Activated naive CD4-positive, alpha-beta T cell treated with anti-CD3 and anti-CD28 coated beads, Interleukin-2, amount 10 ng/mL, durations not matched to agents 7 days and 5 days (primary cell): Measurements from ENCODE around the gene LRRC8D.
A peak's percentile ranks its signal among the peaks of the same experiment; 100 is the strongest.
"Not testable (repeated sequence)": the region's sequence is repeated elsewhere in the genome, so short reads cannot be mapped to it uniquely, and the experiment has no call there.

Experiments
- CTCF ChIA-PET: fragments of 350-600 bp; sonication (Branson Sonifier 250); formaldehyde crosslinking; loops from one replicate; lab custom pipeline; 2021; ENCODE audit warnings: antibody characterized with exemption; lab: Charles Lee
- DNase-seq: peaks from one replicate; pipeline ENCODE4 v3.0.0-alpha.2; 2020
- H3K27ac Mint-ChIP-seq: one replicate; pipeline ENCODE4 v1.8.0; 2021; ENCODE audit warnings: mild to moderate bottlenecking, moderate library complexity, mixed read lengths
- H3K27me3 Mint-ChIP-seq: one replicate; pipeline ENCODE4 v1.8.0; 2021; ENCODE audit warnings: mild to moderate bottlenecking, mixed read lengths
- H3K36me3 Mint-ChIP-seq: one replicate; pipeline ENCODE4 v1.8.0; 2021; ENCODE audit warnings: mixed read lengths
- H3K4me1 Mint-ChIP-seq: one replicate; pipeline ENCODE4 v1.8.0; 2021; ENCODE audit warnings: mixed read lengths
- H3K4me3 Mint-ChIP-seq: one replicate; pipeline ENCODE4 v1.8.0; 2021; ENCODE audit warnings: mild to moderate bottlenecking, moderate library complexity, mixed read lengths
- H3K9me3 Mint-ChIP-seq: one replicate; pipeline ENCODE4 v1.8.0; 2021; ENCODE audit warnings: mixed read lengths

The LRRC8D gene

DNA sequence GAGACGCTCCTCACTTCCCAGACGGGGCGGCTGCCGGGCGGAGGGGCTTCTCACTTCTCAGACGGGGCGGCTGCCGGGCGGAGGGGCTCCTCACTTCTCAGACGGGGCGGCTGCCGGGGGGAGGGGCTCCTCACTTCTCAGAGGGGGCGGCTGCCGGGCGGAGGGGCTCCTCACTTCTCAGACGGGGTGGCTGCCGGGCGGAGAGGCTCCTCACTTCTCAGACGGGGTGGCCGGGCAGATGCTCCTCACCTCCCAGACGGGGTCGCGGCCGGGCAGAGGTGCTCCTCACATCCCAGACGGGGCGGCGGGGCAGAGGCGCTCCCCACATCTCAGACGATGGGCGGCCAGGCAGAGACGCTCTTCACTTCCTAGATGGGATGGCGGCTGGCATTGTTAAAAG lies 23.0 kb upstream of the LRRC8D start:
- H3K27me3 Mint-ChIP-seq, H3K9me3 Mint-ChIP-seq, H3K4me3 Mint-ChIP-seq, H3K36me3 Mint-ChIP-seq, DNase-seq, H3K27ac Mint-ChIP-seq, CTCF ChIA-PET: not testable (repeated sequence)
- peaks cover 13% of the 10 kb centered on the region for H3K4me1 Mint-ChIP-seq

DNA sequence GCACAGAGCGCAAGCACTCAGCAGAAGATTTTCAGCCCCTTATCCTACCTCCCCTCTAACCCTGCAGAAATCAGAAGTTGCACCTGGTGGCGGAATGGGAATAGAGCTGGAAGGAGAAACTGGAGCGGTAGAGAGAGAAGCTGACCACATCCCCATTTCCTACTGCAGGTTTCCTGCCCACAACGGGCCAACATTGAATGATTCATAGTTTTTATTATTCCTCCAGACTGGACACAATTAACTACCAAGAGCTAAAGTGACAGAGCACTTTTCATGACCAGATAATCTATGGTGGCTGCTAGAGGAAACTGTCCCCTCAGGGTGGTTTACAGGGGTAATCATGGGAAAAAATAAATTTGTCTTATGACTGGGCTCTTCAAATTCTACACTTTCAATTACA lies 21.3 kb upstream of the LRRC8D start:
- H3K4me3 Mint-ChIP-seq, result no peak overlapping the region
- peaks cover 13% of the 10 kb centered on the region for H3K4me1 Mint-ChIP-seq
- no peaks in the 10 kb centered on the region for H3K9me3 Mint-ChIP-seq
- peaks cover 4% of the 10 kb centered on the region for H3K27me3 Mint-ChIP-seq
- H3K27ac Mint-ChIP-seq, result no peak overlapping the region
- no peaks in the 10 kb centered on the region for H3K36me3 Mint-ChIP-seq
- CTCF ChIA-PET, result interaction anchor here (1.5 kb wide), 1 partner anchor 46 kb away, joined by 3 read pairs; no protein-coding TSS in a partner anchor
- DNase-seq, result no peak

DNA sequence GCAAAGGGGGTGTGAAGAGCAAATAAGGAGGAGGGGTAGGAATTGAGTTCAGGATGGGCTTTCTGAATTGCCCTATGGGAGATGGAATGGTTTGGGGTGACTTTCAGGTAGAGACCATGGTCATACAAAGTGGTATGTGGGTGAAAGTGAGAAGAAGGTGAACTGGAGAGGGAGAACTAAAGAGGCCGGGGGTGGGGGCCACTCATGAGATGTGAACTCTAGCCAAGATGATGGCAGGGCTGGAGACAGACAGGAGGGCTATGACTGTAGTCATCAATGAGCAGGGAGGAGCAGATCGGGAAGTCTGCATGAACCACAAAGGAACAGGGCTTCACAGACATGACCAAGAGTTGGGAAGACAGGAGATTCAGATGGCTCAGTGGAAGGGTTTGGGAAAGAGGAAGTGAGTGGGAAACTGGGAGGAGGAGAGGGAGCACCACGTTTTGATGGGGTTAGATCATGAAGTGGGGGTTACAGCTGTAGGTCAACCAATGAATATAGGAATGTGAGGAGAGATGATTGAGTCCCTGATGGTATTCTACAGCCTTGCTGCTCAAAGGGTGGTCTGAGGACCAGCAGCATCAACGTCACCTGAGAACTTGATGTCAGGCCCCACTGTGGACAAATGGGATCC lies 20.7 kb upstream of the LRRC8D start:
- H3K27ac Mint-ChIP-seq, result no peak overlapping the region
- DNase-seq, result no peak
- CTCF ChIA-PET, result interaction anchor here (1.4 to 1.5 kb wide), 2 partner anchors 9 to 45 kb away, joined by 3 to 4 read pairs; no protein-coding TSS in a partner anchor

DNA sequence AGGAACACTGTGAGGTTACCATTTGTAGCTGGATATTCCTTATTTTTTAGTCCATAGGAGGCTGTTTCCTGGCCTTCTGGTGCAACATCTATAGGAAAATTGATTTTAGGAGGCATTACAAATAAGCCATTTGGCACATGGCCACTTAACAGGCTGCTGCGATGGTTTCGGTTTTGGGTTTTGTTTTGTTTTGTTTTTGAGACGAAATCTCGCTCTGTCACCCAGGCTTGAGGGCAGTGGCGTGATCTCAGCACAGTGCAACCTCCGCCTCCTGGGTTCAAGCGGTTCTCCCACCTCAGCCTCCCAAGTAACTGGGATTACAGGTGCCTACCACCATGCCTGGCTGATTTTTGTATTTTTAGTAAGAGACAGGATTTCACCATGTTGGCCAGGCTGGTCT lies 20.1 kb upstream of the LRRC8D start:
- DNase-seq, result no peak

More for the DNA sequence above, 20.7 kb upstream of the LRRC8D start:
- Mint-ChIP-seq H3K27me3 (peaks cover 4% of the 10 kb centered on the region), H3K36me3 (no peaks in the 10 kb centered on the region), H3K4me1 (peaks cover 13% of the 10 kb centered on the region), H3K9me3 (no peaks in the 10 kb centered on the region), H3K4me3 (no peak overlapping the region)

DNA sequence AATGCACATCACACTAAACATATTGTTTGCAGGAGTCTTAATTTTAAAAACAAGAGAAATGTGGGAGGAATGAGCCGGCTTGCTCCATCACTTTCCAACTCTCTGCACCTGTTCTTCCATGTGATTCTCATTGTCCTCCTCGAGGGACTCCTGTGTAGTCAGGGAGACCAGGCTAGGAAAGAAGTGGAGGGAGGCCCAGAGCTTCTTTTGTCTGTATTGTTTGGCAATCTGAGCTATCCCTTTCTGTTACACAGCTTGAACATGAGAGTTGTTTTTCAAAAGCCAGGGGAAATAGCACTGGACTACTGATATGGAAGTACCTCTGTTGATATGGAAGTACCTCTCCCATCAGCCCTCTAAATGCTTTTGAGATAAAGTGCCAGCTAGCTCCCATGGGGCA lies 18.8 kb upstream of the LRRC8D start:
- Mint-ChIP-seq H3K4me3 (no peak overlapping the region), H3K9me3 (no peaks in the 10 kb centered on the region), H3K27ac (no peak overlapping the region), H3K36me3 (no peaks in the 10 kb centered on the region), H3K27me3 (peaks cover 4% of the 10 kb centered on the region), H3K4me1 (peaks cover 13% of the 10 kb centered on the region)
- no peak for DNase-seq
- CTCF ChIA-PET, result interaction anchor here (1.1 to 2.5 kb wide), 8 partner anchors 18 to 187 kb away, joined by 3 to 10 read pairs (median 4); no protein-coding TSS in a partner anchor

More for the DNA sequence above, 20.1 kb upstream of the LRRC8D start:
- Mint-ChIP-seq H3K27ac (no peak overlapping the region), H3K4me3 (no peak overlapping the region), H3K4me1 (peaks cover 13% of the 10 kb centered on the region), H3K36me3 (no peaks in the 10 kb centered on the region), H3K27me3 (peaks cover 4% of the 10 kb centered on the region), H3K9me3 (no peaks in the 10 kb centered on the region)
- CTCF ChIA-PET, result interaction anchor here (1.4 to 1.6 kb wide), 5 partner anchors 9 to 45 kb away, joined by 3 to 5 read pairs (median 4); no protein-coding TSS in a partner anchor

DNA sequence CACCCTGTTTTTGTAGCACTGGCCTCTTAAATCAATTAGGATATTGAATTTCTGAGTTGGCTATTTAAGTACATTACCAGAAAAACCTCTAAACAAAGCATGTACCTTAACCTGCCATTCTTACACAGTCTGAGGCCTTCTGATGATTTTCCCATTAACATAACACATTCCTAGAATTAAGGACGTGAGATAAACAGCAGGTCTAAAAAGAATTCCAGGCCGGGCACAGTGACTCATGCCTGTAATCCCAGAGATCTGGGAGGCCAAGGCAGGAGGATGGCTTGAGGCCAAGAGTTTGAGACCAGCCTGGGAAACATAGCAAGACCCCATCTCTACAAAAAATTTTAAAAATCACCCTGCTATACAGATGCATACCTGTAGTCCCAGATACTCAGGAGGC lies 18.0 kb upstream of the LRRC8D start:
- peaks cover 13% of the 10 kb centered on the region for H3K4me1 Mint-ChIP-seq
- CTCF ChIA-PET, result interaction anchor here (0.8 to 2.5 kb wide), 8 partner anchors 8 to 186 kb away, joined by 3 to 20 read pairs (median 4); no protein-coding TSS in a partner anchor
- H3K4me3 Mint-ChIP-seq, result no peak overlapping the region
- peaks cover 8% of the 10 kb centered on the region for H3K27me3 Mint-ChIP-seq
- no peaks in the 10 kb centered on the region for H3K9me3 Mint-ChIP-seq
- no peaks in the 10 kb centered on the region for H3K36me3 Mint-ChIP-seq
- DNase-seq, result no peak
- no peak overlapping the region for H3K27ac Mint-ChIP-seq

DNA sequence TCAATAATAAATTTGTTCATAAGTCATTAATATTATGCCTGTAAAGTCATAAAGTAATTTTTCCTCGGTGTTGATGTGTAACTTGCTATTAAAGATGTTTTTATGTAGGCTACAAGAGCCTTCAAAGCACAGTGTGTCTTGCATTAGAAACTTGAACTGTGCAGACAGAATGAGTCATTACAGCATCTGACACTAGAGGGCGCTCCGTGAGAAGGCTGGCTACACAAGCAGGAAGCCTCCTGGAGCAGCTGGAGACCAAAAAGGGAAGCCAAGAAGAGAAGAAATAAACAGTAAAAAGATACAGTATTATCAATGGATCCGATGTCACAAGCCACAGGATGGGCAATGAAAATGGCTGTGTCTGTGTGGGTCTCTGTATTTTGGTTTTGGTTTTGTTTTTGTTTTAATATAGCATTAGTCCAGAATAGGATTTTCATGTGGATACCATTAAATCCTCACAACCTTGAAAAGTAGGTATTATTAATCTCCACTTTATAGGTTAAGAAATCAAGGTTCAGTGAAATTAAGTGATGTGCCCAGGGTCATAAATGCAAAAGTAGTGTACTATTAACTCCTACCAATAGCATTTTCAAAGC lies 16.1 kb upstream of the LRRC8D start:
- H3K9me3 Mint-ChIP-seq, result no peaks in the 10 kb centered on the region

DNA sequence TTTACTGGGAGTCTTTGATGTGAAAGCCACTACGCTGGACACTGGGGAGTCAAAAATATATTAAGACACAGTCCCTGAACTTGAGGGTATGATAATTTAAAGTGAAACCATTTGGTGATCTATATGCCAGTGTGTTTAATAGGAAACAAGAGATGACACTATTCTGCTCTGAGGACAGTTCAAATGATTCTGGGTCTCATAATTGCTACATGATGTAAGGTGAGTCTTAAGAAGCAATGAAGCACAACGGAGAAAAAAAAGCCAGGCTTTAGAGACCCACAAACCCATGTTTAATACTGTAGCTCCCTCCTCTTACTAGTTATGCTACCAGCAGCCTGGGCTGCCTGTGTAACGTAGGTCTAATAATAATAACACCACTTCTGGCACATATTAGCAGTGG lies 14.2 kb upstream of the LRRC8D start:
- H3K4me1 Mint-ChIP-seq, result no peaks in the 10 kb centered on the region
- DNase-seq, result no peak
- no peaks in the 10 kb centered on the region for H3K36me3 Mint-ChIP-seq
- peaks cover 25% of the 10 kb centered on the region for H3K27me3 Mint-ChIP-seq
- H3K9me3 Mint-ChIP-seq, result no peaks in the 10 kb centered on the region
- H3K27ac Mint-ChIP-seq, result no peak overlapping the region
- CTCF ChIA-PET, result interaction anchor here (1.0 to 2.5 kb wide), 2 partner anchors 14 to 181 kb away, joined by 3 to 19 read pairs; partner anchors contain the start of gene LRRC8D
- no peak overlapping the region for H3K4me3 Mint-ChIP-seq

More for the DNA sequence above, 16.1 kb upstream of the LRRC8D start:
- H3K36me3 Mint-ChIP-seq, result no peaks in the 10 kb centered on the region
- H3K4me1 Mint-ChIP-seq, result peaks cover 2% of the 10 kb centered on the region
- CTCF ChIA-PET, result interaction anchor here (0.6 to 2.4 kb wide), 14 partner anchors 17 to 318 kb away, joined by 3 to 20 read pairs (median 4); partner anchors contain the start of gene LRRC8D
- H3K27me3 Mint-ChIP-seq, result peaks cover 18% of the 10 kb centered on the region
- peak; percentile 92 for DNase-seq
- H3K27ac Mint-ChIP-seq, result no peak overlapping the region
- no peak overlapping the region for H3K4me3 Mint-ChIP-seq

DNA sequence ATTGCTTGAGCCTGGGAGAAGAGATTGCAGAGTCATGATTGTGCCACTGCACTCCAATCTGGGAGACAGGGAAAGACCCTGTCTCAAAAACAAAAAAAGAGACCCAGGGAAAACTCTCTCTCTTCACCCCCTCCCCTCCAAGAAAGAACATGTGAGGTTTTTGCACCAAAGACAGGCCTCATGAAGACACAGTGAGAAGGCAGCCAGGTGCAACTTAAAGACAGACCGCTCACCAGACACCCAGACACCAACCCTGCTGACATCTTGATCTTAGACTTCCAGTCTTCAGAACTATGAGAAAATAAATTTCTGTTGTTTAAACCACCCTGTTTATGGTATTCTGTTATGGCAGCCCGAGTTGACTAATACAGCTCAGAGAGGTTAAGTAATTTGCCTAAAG lies 13.3 kb upstream of the LRRC8D start:
- DNase-seq, result no peak
- CTCF ChIA-PET, result interaction anchor here (2.5 kb wide), 1 partner anchor 180 kb away, joined by 19 read pairs; no protein-coding TSS in a partner anchor
- Mint-ChIP-seq H3K4me1 (no peaks in the 10 kb centered on the region), H3K27ac (no peak overlapping the region), H3K4me3 (no peak overlapping the region), H3K36me3 (no peaks in the 10 kb centered on the region), H3K27me3 (peaks cover 30% of the 10 kb centered on the region), H3K9me3 (no peaks in the 10 kb centered on the region)

DNA sequence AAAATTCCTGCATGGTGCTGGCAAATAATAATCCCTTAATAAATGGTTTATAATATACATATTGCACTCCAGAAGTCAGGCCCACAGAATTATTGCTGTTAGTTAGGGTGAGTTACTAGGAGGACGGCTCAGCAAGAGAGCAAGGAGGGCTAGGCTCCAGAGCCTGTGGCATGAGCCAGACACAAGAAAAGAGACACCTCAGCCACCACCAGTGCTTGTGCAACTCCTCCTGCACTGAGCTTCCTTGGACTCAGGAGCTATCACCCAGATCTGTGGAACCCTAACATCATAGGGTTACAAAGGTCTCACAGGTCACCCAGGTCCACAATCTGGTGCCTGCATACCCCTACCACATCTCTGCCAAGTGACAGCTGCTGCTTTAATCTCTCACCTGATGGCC lies 12.8 kb upstream of the LRRC8D start:
- CTCF ChIA-PET, result no interaction called here
- Mint-ChIP-seq H3K9me3 (no peaks in the 10 kb centered on the region), H3K4me1 (no peaks in the 10 kb centered on the region), H3K36me3 (no peaks in the 10 kb centered on the region), H3K27ac (no peak overlapping the region), H3K4me3 (no peak overlapping the region), H3K27me3 (peaks cover 35% of the 10 kb centered on the region)
- DNase-seq, result no peak

DNA sequence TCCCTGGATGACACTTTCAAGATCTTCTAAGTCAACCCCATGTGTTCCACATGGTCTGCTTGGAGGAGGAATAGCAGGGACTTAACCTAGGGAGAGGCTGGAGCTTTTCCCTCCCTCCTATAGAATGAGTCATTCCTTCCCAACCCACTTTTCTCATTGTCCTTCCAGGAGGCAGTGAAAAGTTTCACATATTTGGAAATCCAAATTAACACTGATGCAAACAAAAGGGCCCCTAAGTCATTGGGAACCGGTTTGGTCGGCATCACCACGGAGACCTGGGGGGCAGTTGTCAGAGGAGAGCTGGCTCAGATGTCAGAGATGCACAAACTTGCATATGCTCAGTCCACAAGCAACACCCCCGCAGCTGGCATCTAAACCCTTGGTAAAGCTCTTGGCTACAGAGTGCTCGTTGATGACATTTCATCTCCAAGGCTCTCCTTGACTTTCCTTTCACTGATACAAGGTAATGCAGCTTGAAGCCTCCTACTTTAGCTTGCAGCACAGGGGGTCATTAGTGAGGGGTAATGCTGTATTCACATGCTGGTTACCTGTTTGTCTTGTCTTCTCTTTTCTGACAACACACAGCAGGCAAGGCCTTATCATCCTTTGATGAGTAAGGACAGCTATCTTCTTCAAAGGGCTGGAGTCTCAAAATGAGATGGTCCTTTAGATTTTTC lies 12.3 kb upstream of the LRRC8D start:
- Mint-ChIP-seq H3K36me3 (no peaks in the 10 kb centered on the region), H3K27ac (no peak overlapping the region), H3K27me3 (peaks cover 37% of the 10 kb centered on the region), H3K4me3 (no peak overlapping the region), H3K4me1 (no peaks in the 10 kb centered on the region), H3K9me3 (no peaks in the 10 kb centered on the region)
- CTCF ChIA-PET, result interaction anchor here (1.5 to 1.8 kb wide), 2 partner anchors 8 to 178 kb away, joined by 4 to 5 read pairs; no protein-coding TSS in a partner anchor
- no peak for DNase-seq

DNA sequence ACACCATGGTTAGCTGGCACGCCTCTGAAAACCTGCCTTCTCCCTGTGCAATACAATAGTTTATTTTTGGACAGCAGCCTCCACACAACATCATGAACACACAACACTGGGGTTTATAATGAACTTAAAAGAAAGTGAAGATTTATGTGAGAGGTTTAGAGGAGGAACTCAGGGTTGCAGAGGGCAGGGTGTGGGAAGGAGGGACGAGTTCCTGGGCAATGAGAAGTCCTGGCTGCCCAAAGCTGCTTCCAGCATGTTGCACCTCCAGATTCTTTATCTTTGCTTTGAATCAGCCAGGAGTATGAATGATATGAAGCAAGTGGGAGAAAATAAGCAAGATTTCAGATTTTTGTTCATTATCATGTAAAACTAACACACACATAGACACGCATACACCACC lies 11.3 kb upstream of the LRRC8D start:
- Mint-ChIP-seq H3K4me1 (no peaks in the 10 kb centered on the region), H3K36me3 (no peaks in the 10 kb centered on the region), H3K9me3 (no peaks in the 10 kb centered on the region), H3K27me3 (peaks cover 37% of the 10 kb centered on the region), H3K27ac (no peak overlapping the region), H3K4me3 (no peak overlapping the region)
- CTCF ChIA-PET, result interaction anchor here (1.5 to 2.0 kb wide), 3 partner anchors 9 to 178 kb away, joined by 4 to 6 read pairs (median 5); no protein-coding TSS in a partner anchor
- DNase-seq, result no peak

DNA sequence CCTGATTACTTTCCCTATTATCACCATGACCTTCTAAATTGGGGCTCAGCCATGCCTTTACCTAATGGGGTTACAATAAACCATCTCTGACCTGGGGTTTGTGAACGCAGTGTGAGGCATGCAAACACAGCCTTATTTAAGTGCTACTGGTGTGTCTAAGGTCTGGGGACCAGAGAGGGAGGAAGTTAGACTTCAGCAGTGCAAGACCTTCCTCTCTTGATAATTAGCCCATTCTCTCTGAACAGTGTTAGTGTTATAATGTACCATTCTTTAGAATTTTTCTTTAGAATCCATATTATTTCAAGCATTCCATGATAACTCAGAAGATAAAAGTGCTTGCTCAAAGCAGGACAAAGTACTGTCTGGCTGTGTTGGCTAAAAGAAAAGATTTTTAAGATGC lies 10.5 kb upstream of the LRRC8D start:
- H3K27me3 Mint-ChIP-seq, result peaks cover 37% of the 10 kb centered on the region
- no peaks in the 10 kb centered on the region for H3K36me3 Mint-ChIP-seq
- H3K9me3 Mint-ChIP-seq, result no peaks in the 10 kb centered on the region
- CTCF ChIA-PET, result interaction anchor here (0.6 to 2.0 kb wide), 4 partner anchors 10 to 178 kb away, joined by 3 to 6 read pairs (median 4); partner anchors contain the start of gene LRRC8C
- no peak overlapping the region for H3K4me3 Mint-ChIP-seq
- H3K4me1 Mint-ChIP-seq, result peaks cover 5% of the 10 kb centered on the region
- H3K27ac Mint-ChIP-seq, result no peak overlapping the region
- no peak for DNase-seq

DNA sequence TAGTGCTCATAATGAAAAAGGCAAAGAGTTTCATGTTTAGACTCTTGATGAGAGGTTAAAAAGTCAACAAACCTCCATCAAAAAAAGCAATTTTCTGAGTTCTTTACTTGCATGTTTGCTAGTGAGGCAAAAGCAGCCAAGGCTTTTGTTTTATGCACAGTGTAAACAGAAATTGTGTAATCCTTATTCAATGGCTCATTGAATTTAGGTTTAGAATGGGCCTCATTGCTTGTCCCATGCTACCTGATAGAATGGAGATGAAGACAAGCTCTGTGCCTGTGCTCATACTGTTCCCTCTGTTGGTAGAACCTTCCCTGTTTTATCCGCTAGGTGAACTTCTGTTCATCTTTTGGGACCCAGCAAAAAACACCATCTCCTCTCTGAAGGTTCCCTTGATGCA lies 10.0 kb upstream of the LRRC8D start:
- CTCF ChIA-PET, result interaction anchor here (2.0 to 2.4 kb wide), 2 partner anchors 32 to 178 kb away, joined by 6 read pairs; no protein-coding TSS in a partner anchor
- no peak for DNase-seq
- H3K27me3 Mint-ChIP-seq, result peaks cover 42% of the 10 kb centered on the region
- H3K9me3 Mint-ChIP-seq, result no peaks in the 10 kb centered on the region
- no peak overlapping the region for H3K4me3 Mint-ChIP-seq
- H3K27ac Mint-ChIP-seq, result no peak overlapping the region
- H3K36me3 Mint-ChIP-seq, result no peaks in the 10 kb centered on the region
- peaks cover 10% of the 10 kb centered on the region for H3K4me1 Mint-ChIP-seq
